ENCODE results near the gene FERMT1. TPM values are rescaled to one million over a fixed set of nuclear protein-coding genes. Genes with fewer than 3 reads are reported as not detected.

The FERMT1 gene
- total RNA-seq, 2 donors from 2014 or later = 0.34 to 0.37 TPM

Other genes with a start within 250 kb of the FERMT1 start
- gene CHGB, start 211.5 kb downstream of the FERMT1 start, total RNA-seq = not detected
- gene TRMT6, start 172.5 kb downstream of the FERMT1 start, total RNA-seq = 10 to 100 TPM; 17.5 to 23.2 TPM
- gene MCM8, start 172.4 kb downstream of the FERMT1 start, total RNA-seq = 10 to 100 TPM; 39.2 to 53.9 TPM
- 10 to 100 TPM; 36.7 to 39.7 TPM for gene CRLS1, start 116.9 kb downstream of the FERMT1 start, total RNA-seq
- gene LRRN4, start 69.0 kb downstream of the FERMT1 start, total RNA-seq = not detected

Data from activated T-cell treated with anti-CD3 and anti-CD28 coated beads, Interleukin-2, amount 50 U/mL, for 72 hours (primary cell).